ENCODE results near the gene UNK. TPM values are rescaled to one million over a fixed set of nuclear protein-coding genes. Genes with fewer than 3 reads are reported as not detected.
A peak's percentile ranks its signal among the peaks of the same experiment; 100 is the strongest.

Gene UNK
- total and polyA plus RNA-seq, 2 of the 13 experiments (the other 11 are each of a cell fraction or from before 2014, with no cell fraction given), result 31.6 to 33.0 TPM

GRCh38 chr17:75855310-75856061 is 70.9 kb downstream of the UNK start, which contains the start of gene WBP2 (continued):
- TF ChIP-seq SRSF9 (IDR thresholded peaks at IDR 0.05; ENCODE audit: borderline replicate concordance, insufficient read depth, low read depth, low read length, poor library complexity, severe bottlenecking) (no peak), PAXIP1 (CRISPR knock-in tag; conservative IDR thresholded peaks at IDR 0.05) (peak; percentile 83), IRX3 (CRISPR knock-in tag; IDR thresholded peaks at IDR 0.05; ENCODE audit: borderline replicate concordance, low read depth) (peak; percentile 76; the same call in 1 of the 2 replicates), CREB1 (IDR thresholded peaks at IDR 0.05) (peak; percentile 83), CREB1 (CRISPR knock-in tag; IDR thresholded peaks at IDR 0.05) (peak; percentile 92), ZBTB3 (CRISPR knock-in tag; IDR thresholded peaks at IDR 0.05; ENCODE audit: borderline replicate concordance, low read depth) (no peak), RBAK (CRISPR knock-in tag; IDR thresholded peaks at IDR 0.05) (no peak), MNT (IDR thresholded peaks at IDR 0.05) (peak; percentile 84), NR2F6 (IDR thresholded peaks at IDR 0.05) (no peak), NR2F6 (CRISPR knock-in tag; IDR thresholded peaks at IDR 0.05) (no peak; the same call in 1 of the 2 replicates), XRCC5 (optimal IDR thresholded peaks at IDR 0.05; ENCODE audit: low read length) (peak; percentile 94), HNF1B (CRISPR knock-in tag; IDR thresholded peaks at IDR 0.05) (peak; percentile 99), YY1 (IDR thresholded peaks at IDR 0.05; ENCODE audit: insufficient read depth, insufficient replicate concordance, low read depth, low read length) (peak; percentile 82), ZNF670 (CRISPR knock-in tag; IDR thresholded peaks at IDR 0.05; ENCODE audit: borderline replicate concordance) (peak; percentile 75; the same call in 1 of the 2 replicates), HES4 (CRISPR knock-in tag; IDR thresholded peaks at IDR 0.05; ENCODE audit: borderline replicate concordance) (no peak), HOXD1 (CRISPR knock-in tag; IDR thresholded peaks at IDR 0.05) (peak; percentile 92), SP2 (CRISPR knock-in tag; IDR thresholded peaks at IDR 0.05) (peak; percentile 81)

Data from HepG2 (cell line).